Sigmoid colon (tissue), 7 donors: Measurements from ENCODE around the gene MPPED1. TPM values are rescaled to one million over a fixed set of nuclear protein-coding genes. Genes with fewer than 3 reads are reported as not detected.

Source experiments
- DNase-seq: peaks from one replicate; pipeline ENCODE4 v3.0.0-alpha.2; 2019
- H3K27ac ChIP-seq, 4 donors: fragments of 200-600 bp; sonication (generic); one replicate each; pipeline ENCODE4 v1.5.1; 2016 to 2019; ENCODE audit warnings: mild to moderate bottlenecking in 1 of 4
- H3K27me3 ChIP-seq, 3 donors: fragments of 200-600 bp; sonication (generic); one replicate each; pipeline ENCODE4 v1.5.1; 2019; ENCODE audit warnings: mild to moderate bottlenecking in 1 of 3
- H3K36me3 ChIP-seq, 4 donors: fragments of 200-600 bp; sonication (generic); one replicate each; pipeline ENCODE4 v1.5.1; 2016 to 2019
- H3K4me1 ChIP-seq, 4 donors: fragments of 200-600 bp; sonication (generic); one replicate each; pipeline ENCODE4 v1.5.1; 2017 to 2019
- H3K4me3 ChIP-seq, 4 donors: fragments of 200-600 bp; sonication (generic); one replicate each; pipeline ENCODE4 v1.5.1; 2017 to 2019; ENCODE audit warnings: mild to moderate bottlenecking in 2 of 4, moderate library complexity in 1 of 4
- H3K9me3 ChIP-seq, 4 donors: fragments of 200-600 bp in 3 of 4; sonication (generic) in 3 of 4; one replicate each; pipeline versions ENCODE4 v1.5.1 to v1.6.1; 2013 to 2019
- CTCF ChIP-seq, 4 experiments: fragments of 450-650 bp in 3 of 4; fragments of 200-600 bp in 1 of 4; IDR thresholded peaks; one replicate each; pipeline ENCODE4 v1.5.1; 2016 to 2019; ENCODE audit warnings: antibody characterized with exemption in 4 of 4, mild to moderate bottlenecking in 3 of 4, moderate library complexity in 2 of 4
- EP300 ChIP-seq, 4 donors: sonication (generic); formaldehyde crosslinking; IDR thresholded peaks; one replicate each; pipeline ENCODE4 v1.6.1; 2017; ENCODE audit warnings: antibody characterized with exemption in 4 of 4
- POLR2A ChIP-seq, 2 donors: fragments of 450-650 bp; IDR thresholded peaks; one replicate each; pipeline ENCODE4 v1.6.1; 2016; ENCODE audit warnings: antibody characterized with exemption in 2 of 2, mild to moderate bottlenecking in 2 of 2, moderate library complexity in 2 of 2
- POLR2AphosphoS5 ChIP-seq, 4 donors: sonication (generic); formaldehyde crosslinking; IDR thresholded peaks; one replicate each; pipeline ENCODE4 v1.6.1; 2017; ENCODE audit warnings: antibody characterized with exemption in 4 of 4
- WGBS, 2 donors: extraction: QIAGEN DNeasy Blood & Tissue Kit; methylation state at CpG; one replicate each; pipeline ENCODE4 v1.1.7; 2013; 5-methylcytosine and 5-hydroxymethylcytosine counted together
- intact Hi-C: fragments of 100-400 bp; cut with DNase I; formaldehyde crosslinking; loops from one replicate; pipeline ENCODE4 v1.15.1; 2023
- polyA plus RNA-seq, 3 donors: library from polyadenylated mRNA; stranded (reverse); fragments of 200-250 nt; gene quantifications; one replicate each; pipeline ENCODE4 v1.2.3, GENCODE V29; 2013
- total RNA-seq, 4 donors: library from RNA; depleted of rRNA; stranded (reverse); fragments of >200 nt; gene quantifications; one replicate each; pipeline ENCODE4 v1.1.0, GENCODE V29; 2016
- donor health status: healthy with polysubstance abuse.
- donor health status: Bipolar disorder and iron deficiency.
- donor health status: healthy.

MPPED1 gene
- total and polyA plus RNA-seq, 7 donors, result not detected

GRCh38 chr22:43530349-43531201 is 118.8 kb downstream of the MPPED1 start:
- DNase-seq, result no peak
- WGBS, 2 donors, result 87 to 88% methylated on average over 34 of the region's 34 CpGs
- H3K27me3 ChIP-seq, result no peaks in the 10 kb centered on the region
- H3K36me3 ChIP-seq, result no peaks in the 10 kb centered on the region
- H3K9me3 ChIP-seq, result no peaks in the 10 kb centered on the region
- H3K4me3 ChIP-seq, result no peak overlapping the region
- H3K27ac ChIP-seq, result no peak overlapping the region
- H3K4me1 ChIP-seq, result no peaks in the 10 kb centered on the region
- no peak for TF ChIP-seq POLR2A (IDR thresholded peaks at IDR 0.05)
- TF ChIP-seq POLR2AphosphoS5 (IDR thresholded peaks at IDR 0.05), result no peak
- TF ChIP-seq EP300 (IDR thresholded peaks at IDR 0.05), result no peak
- no peak for TF ChIP-seq CTCF (IDR thresholded peaks at IDR 0.05)
- intact Hi-C loops, result no loop called here

GRCh38 chr22:43531651-43532050 is 119.8 kb downstream of the MPPED1 start:
- 66 to 68% methylated on average over 4 of the region's 4 CpGs for WGBS, 2 donors
- no peak overlapping the region for H3K4me3 ChIP-seq
- intact Hi-C loops, result no loop called here
- no peaks in the 10 kb centered on the region for H3K4me1 ChIP-seq
- H3K27ac ChIP-seq, result no peak overlapping the region
- no peaks in the 10 kb centered on the region for H3K36me3 ChIP-seq
- no peak for DNase-seq
- no peaks in the 10 kb centered on the region for H3K9me3 ChIP-seq
- TF ChIP-seq EP300 (IDR thresholded peaks at IDR 0.05) (no peak), POLR2AphosphoS5 (IDR thresholded peaks at IDR 0.05) (no peak), CTCF (IDR thresholded peaks at IDR 0.05) (no peak), POLR2A (IDR thresholded peaks at IDR 0.05) (no peak)
- no peaks in the 10 kb centered on the region for H3K27me3 ChIP-seq

- intact Hi-C loops, result no loop called here
- H3K9me3 ChIP-seq, result no peaks in the 10 kb centered on the region
- TF ChIP-seq CTCF (IDR thresholded peaks at IDR 0.05) (no peak), EP300 (IDR thresholded peaks at IDR 0.05) (no peak), POLR2AphosphoS5 (IDR thresholded peaks at IDR 0.05) (no peak), POLR2A (IDR thresholded peaks at IDR 0.05) (no peak)
- H3K27me3 ChIP-seq, result no peaks in the 10 kb centered on the region
- no peaks in the 10 kb centered on the region for H3K36me3 ChIP-seq
- DNase-seq, result peak; percentile 43
- H3K4me1 ChIP-seq, result no peaks in the 10 kb centered on the region
- H3K27ac ChIP-seq, result no peak overlapping the region
- WGBS, 2 donors, result 81 to 88% methylated on average over 17 of the region's 17 CpGs
- no peak overlapping the region for H3K4me3 ChIP-seq
Measured at GRCh38 chr22:43532301-43533155, 120.7 kb downstream of the MPPED1 start.

GRCh38 chr22:43533156-43533530 is 121.3 kb downstream of the MPPED1 start:
- TF ChIP-seq CTCF (IDR thresholded peaks at IDR 0.05) (no peak), EP300 (IDR thresholded peaks at IDR 0.05) (no peak), POLR2AphosphoS5 (IDR thresholded peaks at IDR 0.05) (no peak), POLR2A (IDR thresholded peaks at IDR 0.05) (no peak)
- H3K27me3 ChIP-seq, result no peaks in the 10 kb centered on the region
- H3K27ac ChIP-seq, result no peak overlapping the region
- intact Hi-C loops, result no loop called here
- no peaks in the 10 kb centered on the region for H3K36me3 ChIP-seq
- 93 to 95% methylated on average over 3 of the region's 3 CpGs for WGBS, 2 donors
- DNase-seq, result peak; percentile 32
- no peak overlapping the region for H3K4me3 ChIP-seq
- H3K9me3 ChIP-seq, result no peaks in the 10 kb centered on the region
- H3K4me1 ChIP-seq, result no peaks in the 10 kb centered on the region
